Prostate gland (tissue), 2 donors: ENCODE measurements around the gene FAM209B.
"Not testable (repeated sequence)": the region's sequence is repeated elsewhere in the genome, so short reads cannot be mapped to it uniquely, and the experiment has no call there.

Experiments
- POLR2A ChIP-seq: fragments of 450-650 bp; IDR thresholded peaks from one replicate; pipeline ENCODE4 v1.6.1; 2016; ENCODE audit warnings: antibody characterized with exemption, mild to moderate bottlenecking
- POLR2AphosphoS5 ChIP-seq: sonication (generic); formaldehyde crosslinking; IDR thresholded peaks from one replicate; pipeline ENCODE4 v1.6.1; 2017; ENCODE audit warnings: antibody characterized with exemption
- TF ChIP-seq, protein P1 (sequence below), 4 experiments: fragments of 200-600 bp in 2 of 4; fragments of 450-650 bp in 2 of 4; sonication (generic) in 2 of 4; IDR thresholded peaks; 1 replicate in 3 of 4; 2 replicates in 1 of 4; pipeline ENCODE4 v1.5.1; 2016 to 2019; ENCODE audit warnings: antibody characterized with exemption in 4 of 4, mild to moderate bottlenecking in 2 of 4, moderate library complexity in 2 of 4

DNA sequence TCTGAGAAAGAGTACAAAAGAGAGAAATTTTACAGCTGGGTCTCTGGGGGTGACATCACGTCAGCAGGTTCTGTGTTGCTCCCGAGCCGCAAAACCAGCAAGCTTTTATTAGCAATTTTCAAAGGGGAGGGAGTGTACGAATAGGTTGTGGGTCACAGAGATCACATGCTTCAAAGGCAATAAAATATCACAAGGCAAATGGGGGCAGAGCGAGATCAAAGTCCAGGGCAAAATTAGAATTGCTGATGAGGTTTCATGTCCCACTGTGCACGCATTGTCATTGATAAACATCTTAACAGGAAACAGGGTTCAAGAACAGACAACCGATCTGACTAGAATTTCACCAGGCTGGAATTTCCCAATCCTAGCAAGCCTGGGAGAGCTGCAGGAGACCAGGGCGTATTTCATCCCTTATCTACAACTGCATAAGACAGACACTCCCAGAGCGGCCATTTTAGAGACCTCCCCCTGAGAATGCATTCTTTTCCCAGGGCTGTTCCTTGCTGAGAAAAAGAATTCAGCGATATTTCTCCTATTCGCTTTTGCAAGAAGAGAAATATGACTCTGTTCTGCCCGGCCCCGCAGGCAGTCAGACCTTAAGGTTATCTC, 12.2 kb upstream of the FAM209B start:
- not testable (repeated sequence) for TF ChIP-seq POLR2A, POLR2AphosphoS5
- TF ChIP-seq, protein P1, sequence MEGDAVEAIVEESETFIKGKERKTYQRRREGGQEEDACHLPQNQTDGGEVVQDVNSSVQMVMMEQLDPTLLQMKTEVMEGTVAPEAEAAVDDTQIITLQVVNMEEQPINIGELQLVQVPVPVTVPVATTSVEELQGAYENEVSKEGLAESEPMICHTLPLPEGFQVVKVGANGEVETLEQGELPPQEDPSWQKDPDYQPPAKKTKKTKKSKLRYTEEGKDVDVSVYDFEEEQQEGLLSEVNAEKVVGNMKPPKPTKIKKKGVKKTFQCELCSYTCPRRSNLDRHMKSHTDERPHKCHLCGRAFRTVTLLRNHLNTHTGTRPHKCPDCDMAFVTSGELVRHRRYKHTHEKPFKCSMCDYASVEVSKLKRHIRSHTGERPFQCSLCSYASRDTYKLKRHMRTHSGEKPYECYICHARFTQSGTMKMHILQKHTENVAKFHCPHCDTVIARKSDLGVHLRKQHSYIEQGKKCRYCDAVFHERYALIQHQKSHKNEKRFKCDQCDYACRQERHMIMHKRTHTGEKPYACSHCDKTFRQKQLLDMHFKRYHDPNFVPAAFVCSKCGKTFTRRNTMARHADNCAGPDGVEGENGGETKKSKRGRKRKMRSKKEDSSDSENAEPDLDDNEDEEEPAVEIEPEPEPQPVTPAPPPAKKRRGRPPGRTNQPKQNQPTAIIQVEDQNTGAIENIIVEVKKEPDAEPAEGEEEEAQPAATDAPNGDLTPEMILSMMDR (IDR thresholded peaks at IDR 0.05), result not testable (repeated sequence)
